ENCODE data around the gene MOB2. TPM values are rescaled to one million over a fixed set of nuclear protein-coding genes. Genes with fewer than 3 reads are reported as not detected.

Gene MOB2
- total RNA-seq, 3 donors from 2014 or later, result 36.4 to 46.1 (median 37.9) TPM

GRCh38 chr11:1485504-1485885, 1.1 kb downstream of the MOB2 start:
- intact Hi-C loops (cut with DNase I; ENCODE audit: low total_unique reads), result no loop called here
- Histone ChIP-seq H3K27ac (peak overlapping the region in 1 of 2 donors; percentile 78), H3K9me3 (no peaks in the 10 kb centered on the region), H3K4me3 (peak overlapping the region in 2 of 3 donors; percentile 16 to 61), H3K27me3 (no peaks in the 10 kb centered on the region), H3K36me3 (no peaks in the 10 kb centered on the region), H3K4me1 (peaks cover 22 to 25% of the 10 kb centered on the region in 2 donors)
- no peak for DNase-seq (ENCODE audit: low spot score in 2 of 2)
- TF ChIP-seq CTCF (IDR thresholded peaks at IDR 0.05), result no peak

GRCh38 chr11:1484695-1485503, 1.7 kb downstream of the MOB2 start:
- DNase-seq (ENCODE audit: low spot score in 2 of 2), result no peak
- peak overlapping the region in 1 of 2 donors; percentile 79 for H3K27ac ChIP-seq
- H3K36me3 ChIP-seq, result no peaks in the 10 kb centered on the region
- H3K9me3 ChIP-seq, result no peaks in the 10 kb centered on the region
- H3K27me3 ChIP-seq, result no peaks in the 10 kb centered on the region
- peak overlapping the region in 1 of 3 donors; percentile 61 for H3K4me3 ChIP-seq
- intact Hi-C loops (cut with DNase I; ENCODE audit: low total_unique reads), result no loop called here
- no peak for TF ChIP-seq POLR2AphosphoS5 (IDR thresholded peaks at IDR 0.05)
- TF ChIP-seq CTCF (IDR thresholded peaks at IDR 0.05), result no peak
- no peak for TF ChIP-seq POLR2A (IDR thresholded peaks at IDR 0.05)
- H3K4me1 ChIP-seq, result peaks cover 22 to 25% of the 10 kb centered on the region in 2 donors

- intact Hi-C loops (cut with DNase I; ENCODE audit: low total_unique reads), result no loop called here
- Histone ChIP-seq H3K27ac (peak overlapping the region in 1 of 2 donors; percentile 79), H3K36me3 (no peaks in the 10 kb centered on the region), H3K4me1 (peaks cover 22 to 25% of the 10 kb centered on the region in 2 donors), H3K9me3 (no peaks in the 10 kb centered on the region), H3K27me3 (no peaks in the 10 kb centered on the region), H3K4me3 (no peak overlapping the region)
- no peak for TF ChIP-seq POLR2A (IDR thresholded peaks at IDR 0.05)
- TF ChIP-seq CTCF (IDR thresholded peaks at IDR 0.05), result no peak
- TF ChIP-seq POLR2AphosphoS5 (IDR thresholded peaks at IDR 0.05), result no peak
- no peak for DNase-seq (ENCODE audit: low spot score in 2 of 2)
Observed at GRCh38 chr11:1484061-1484671, 2.4 kb downstream of the MOB2 start.

GRCh38 chr11:1483445-1483961, 3.1 kb downstream of the MOB2 start:
- Histone ChIP-seq H3K4me3 (no peak overlapping the region), H3K4me1 (peaks cover 18 to 25% of the 10 kb centered on the region in 2 donors), H3K9me3 (no peaks in the 10 kb centered on the region), H3K27ac (peak overlapping the region in 1 of 2 donors; percentile 79), H3K36me3 (no peaks in the 10 kb centered on the region), H3K27me3 (no peaks in the 10 kb centered on the region)
- TF ChIP-seq CTCF (IDR thresholded peaks at IDR 0.05) (no peak), POLR2A (IDR thresholded peaks at IDR 0.05) (no peak), POLR2AphosphoS5 (IDR thresholded peaks at IDR 0.05) (no peak)
- intact Hi-C loops (cut with DNase I; ENCODE audit: low total_unique reads), result no loop called here
- DNase-seq (ENCODE audit: low spot score in 2 of 2), result no peak

Measured in breast epithelium (tissue), 4 donors.